Measurements from ENCODE around the gene ATP2C1. TPM values are rescaled to one million over a fixed set of nuclear protein-coding genes. Genes with fewer than 3 reads are reported as not detected.

ATP2C1 gene
- total and polyA plus RNA-seq, 2 experiments from 2014 or later: 31.5 to 99.4 TPM

DNA sequence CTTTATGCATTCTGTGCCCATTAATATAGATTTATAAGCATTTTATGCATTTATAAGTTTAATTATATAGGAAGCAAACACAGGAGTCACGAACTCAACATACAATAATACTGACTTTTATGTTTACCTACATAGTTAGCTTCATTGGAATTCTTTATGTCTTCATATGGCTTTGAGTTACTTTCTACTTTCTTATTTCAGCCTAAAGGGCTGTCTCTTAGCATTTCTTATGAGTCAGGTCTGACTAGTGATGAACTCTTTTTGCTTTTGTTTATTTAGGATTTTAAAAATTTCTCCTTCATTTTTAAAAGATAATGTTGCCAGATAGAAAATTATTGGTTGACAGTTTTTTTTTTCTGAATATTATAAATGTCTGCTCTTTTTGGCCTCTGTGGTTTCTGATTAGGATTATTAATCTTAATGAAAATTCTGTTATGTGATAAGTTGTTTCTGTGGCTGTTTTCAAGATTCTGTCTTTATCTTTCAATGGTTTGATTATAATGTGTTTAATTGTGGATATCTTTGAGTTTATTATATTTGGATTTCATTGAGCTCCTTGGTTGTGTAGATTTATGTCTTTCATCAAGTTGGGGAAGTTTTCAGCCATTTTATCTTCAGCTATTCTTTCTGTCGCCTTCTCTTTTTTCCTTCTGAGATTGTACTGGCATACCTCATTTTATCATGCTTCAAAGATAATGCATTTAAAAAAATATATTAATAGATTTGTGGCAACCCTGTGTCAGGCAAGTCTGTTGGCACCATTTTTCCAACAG, 54.3 kb downstream of the ATP2C1 start:
- no peaks in the 10 kb centered on the region for H3K9me3 ChIP-seq (ENCODE audit: low read depth)
- H3K27ac ChIP-seq: no peak overlapping the region
- H3K27me3 ChIP-seq: no peaks in the 10 kb centered on the region
- WGBS (ENCODE audit: low lambda C conversion rate, missing lambda C conversion rate): 97% methylated on average over 2 of the region's 2 CpGs
- no peaks in the 10 kb centered on the region for H3K4me1 ChIP-seq (ENCODE audit: insufficient read depth)
- H4K20me1 ChIP-seq (ENCODE audit: insufficient read depth, poor library complexity, severe bottlenecking): no peaks in the 10 kb centered on the region
- DNase-seq (ENCODE audit: low spot score): no peak
- no peaks in the 10 kb centered on the region for H3K9me2 ChIP-seq (replicated peaks; ENCODE audit: insufficient read depth)
- no peak overlapping the region for H3K4me3 ChIP-seq
- no peaks in the 10 kb centered on the region for H3K79me2 ChIP-seq
- TF ChIP-seq, protein P1, sequence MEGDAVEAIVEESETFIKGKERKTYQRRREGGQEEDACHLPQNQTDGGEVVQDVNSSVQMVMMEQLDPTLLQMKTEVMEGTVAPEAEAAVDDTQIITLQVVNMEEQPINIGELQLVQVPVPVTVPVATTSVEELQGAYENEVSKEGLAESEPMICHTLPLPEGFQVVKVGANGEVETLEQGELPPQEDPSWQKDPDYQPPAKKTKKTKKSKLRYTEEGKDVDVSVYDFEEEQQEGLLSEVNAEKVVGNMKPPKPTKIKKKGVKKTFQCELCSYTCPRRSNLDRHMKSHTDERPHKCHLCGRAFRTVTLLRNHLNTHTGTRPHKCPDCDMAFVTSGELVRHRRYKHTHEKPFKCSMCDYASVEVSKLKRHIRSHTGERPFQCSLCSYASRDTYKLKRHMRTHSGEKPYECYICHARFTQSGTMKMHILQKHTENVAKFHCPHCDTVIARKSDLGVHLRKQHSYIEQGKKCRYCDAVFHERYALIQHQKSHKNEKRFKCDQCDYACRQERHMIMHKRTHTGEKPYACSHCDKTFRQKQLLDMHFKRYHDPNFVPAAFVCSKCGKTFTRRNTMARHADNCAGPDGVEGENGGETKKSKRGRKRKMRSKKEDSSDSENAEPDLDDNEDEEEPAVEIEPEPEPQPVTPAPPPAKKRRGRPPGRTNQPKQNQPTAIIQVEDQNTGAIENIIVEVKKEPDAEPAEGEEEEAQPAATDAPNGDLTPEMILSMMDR (IDR thresholded peaks at IDR 0.05; ENCODE audit: poor library complexity): no peak
- TF ChIP-seq EZH2 (IDR thresholded peaks at IDR 0.05; ENCODE audit: borderline replicate concordance) (no peak), EZH2phosphoT487 (IDR thresholded peaks at IDR 0.05; ENCODE audit: low read depth, severe bottlenecking, unreplicated experiment) (no peak)
- no peaks in the 10 kb centered on the region for H3K36me3 ChIP-seq (replicated peaks; ENCODE audit: insufficient read depth, low read depth)
- H2AFZ ChIP-seq: no peak overlapping the region
- no peak overlapping the region for H3K4me2 ChIP-seq

DNA sequence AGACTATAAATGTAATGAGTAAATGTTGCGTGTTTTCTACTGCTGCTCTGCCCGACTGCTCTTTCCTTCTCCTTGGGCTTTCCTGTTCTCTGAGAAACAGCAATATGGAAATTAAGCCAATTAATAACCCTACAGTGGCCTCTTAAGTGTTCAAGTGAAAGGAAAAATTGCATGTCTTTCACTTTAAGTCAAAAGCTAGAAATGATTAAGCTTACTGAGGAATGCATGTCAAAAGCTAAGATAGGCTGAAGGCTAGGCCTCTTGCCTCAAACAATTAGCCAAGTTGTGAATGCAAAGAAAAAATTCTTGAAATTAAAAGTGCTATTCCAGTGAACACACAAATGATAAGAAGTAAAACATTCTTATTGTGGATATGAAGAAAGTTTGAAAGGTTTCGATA, 55.0 kb downstream of the ATP2C1 start:
- H4K20me1 ChIP-seq (ENCODE audit: insufficient read depth, poor library complexity, severe bottlenecking): no peaks in the 10 kb centered on the region
- no peaks in the 10 kb centered on the region for H3K9me3 ChIP-seq (ENCODE audit: low read depth)
- DNase-seq (ENCODE audit: low spot score): no peak
- no peaks in the 10 kb centered on the region for H3K27me3 ChIP-seq
- H3K27ac ChIP-seq: no peak overlapping the region
- no peak overlapping the region for H3K4me2 ChIP-seq
- no peaks in the 10 kb centered on the region for H3K9me2 ChIP-seq (replicated peaks; ENCODE audit: insufficient read depth)
- no peak overlapping the region for H2AFZ ChIP-seq
- no peaks in the 10 kb centered on the region for H3K4me1 ChIP-seq (ENCODE audit: insufficient read depth)
- H3K79me2 ChIP-seq: no peaks in the 10 kb centered on the region
- no peaks in the 10 kb centered on the region for H3K36me3 ChIP-seq (replicated peaks; ENCODE audit: insufficient read depth, low read depth)
- TF ChIP-seq EZH2phosphoT487 (IDR thresholded peaks at IDR 0.05; ENCODE audit: low read depth, severe bottlenecking, unreplicated experiment) (no peak), EZH2 (IDR thresholded peaks at IDR 0.05; ENCODE audit: borderline replicate concordance) (no peak)
- TF ChIP-seq, protein P1 (IDR thresholded peaks at IDR 0.05; ENCODE audit: poor library complexity): no peak
- H3K4me3 ChIP-seq: no peak overlapping the region
- WGBS (ENCODE audit: low lambda C conversion rate, missing lambda C conversion rate): 92% methylated on average over 3 of the region's 3 CpGs

DNA sequence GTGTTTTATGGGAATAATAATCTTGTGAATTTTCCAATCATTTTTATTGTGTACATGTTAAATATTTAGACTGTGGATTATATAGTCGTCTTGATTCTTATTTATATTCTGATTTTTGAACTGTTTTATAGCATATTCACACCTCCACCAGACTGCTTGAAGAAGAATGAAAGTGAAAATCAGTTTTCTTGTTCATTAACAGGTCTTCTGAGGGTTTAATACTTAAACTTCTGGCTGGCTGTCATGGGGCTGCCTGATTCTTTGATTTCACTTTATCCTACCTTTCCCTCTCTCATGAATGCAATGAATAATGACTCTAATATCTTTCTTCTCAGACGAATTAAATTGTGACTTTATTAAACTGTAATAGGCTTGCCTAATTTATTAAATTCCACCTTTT, 56.2 kb downstream of the ATP2C1 start:
- no peak overlapping the region for H3K4me2 ChIP-seq
- H2AFZ ChIP-seq: no peak overlapping the region
- DNase-seq (ENCODE audit: low spot score): no peak
- H4K20me1 ChIP-seq (ENCODE audit: insufficient read depth, poor library complexity, severe bottlenecking): no peaks in the 10 kb centered on the region
- no peaks in the 10 kb centered on the region for H3K9me3 ChIP-seq (ENCODE audit: low read depth)
- 82% methylated on average over 2 of the region's 2 CpGs for WGBS (ENCODE audit: low lambda C conversion rate, missing lambda C conversion rate)
- no peaks in the 10 kb centered on the region for H3K9me2 ChIP-seq (replicated peaks; ENCODE audit: insufficient read depth)
- TF ChIP-seq, protein P1 (IDR thresholded peaks at IDR 0.05; ENCODE audit: poor library complexity): no peak
- TF ChIP-seq EZH2phosphoT487 (IDR thresholded peaks at IDR 0.05; ENCODE audit: low read depth, severe bottlenecking, unreplicated experiment): no peak
- TF ChIP-seq EZH2 (IDR thresholded peaks at IDR 0.05; ENCODE audit: borderline replicate concordance): no peak
- no peaks in the 10 kb centered on the region for H3K27me3 ChIP-seq
- no peaks in the 10 kb centered on the region for H3K4me1 ChIP-seq (ENCODE audit: insufficient read depth)
- H3K27ac ChIP-seq: no peak overlapping the region
- H3K79me2 ChIP-seq: no peaks in the 10 kb centered on the region
- H3K4me3 ChIP-seq: no peak overlapping the region
- H3K36me3 ChIP-seq (replicated peaks; ENCODE audit: insufficient read depth, low read depth): no peaks in the 10 kb centered on the region

All from hepatocyte (in vitro differentiated cells).